Thyroid gland (tissue), 4 donors: ENCODE results near the gene TUBD1.

Source experiments
- POLR2A ChIP-seq, 2 donors: fragments of 450-650 bp; IDR thresholded peaks; one replicate each; pipeline ENCODE4 v1.6.1; 2017; ENCODE audit warnings: antibody characterized with exemption in 2 of 2, mild to moderate bottlenecking in 2 of 2, moderate library complexity in 1 of 2
- TF ChIP-seq, protein P1 (sequence below), 6 experiments: fragments of 200-600 bp in 3 of 6; fragments of 450-650 bp in 3 of 6; sonication (generic) in 3 of 6; IDR thresholded peaks; one replicate each; pipeline ENCODE4 v1.5.1; 2016 to 2019; ENCODE audit warnings: antibody characterized with exemption in 6 of 6, mild to moderate bottlenecking in 2 of 6, inconsistent platforms in 1 of 6, moderate library complexity in 1 of 6

GRCh38 chr17:59848385-59848668, 44.4 kb downstream of the TUBD1 start:
- TF ChIP-seq, protein P1, sequence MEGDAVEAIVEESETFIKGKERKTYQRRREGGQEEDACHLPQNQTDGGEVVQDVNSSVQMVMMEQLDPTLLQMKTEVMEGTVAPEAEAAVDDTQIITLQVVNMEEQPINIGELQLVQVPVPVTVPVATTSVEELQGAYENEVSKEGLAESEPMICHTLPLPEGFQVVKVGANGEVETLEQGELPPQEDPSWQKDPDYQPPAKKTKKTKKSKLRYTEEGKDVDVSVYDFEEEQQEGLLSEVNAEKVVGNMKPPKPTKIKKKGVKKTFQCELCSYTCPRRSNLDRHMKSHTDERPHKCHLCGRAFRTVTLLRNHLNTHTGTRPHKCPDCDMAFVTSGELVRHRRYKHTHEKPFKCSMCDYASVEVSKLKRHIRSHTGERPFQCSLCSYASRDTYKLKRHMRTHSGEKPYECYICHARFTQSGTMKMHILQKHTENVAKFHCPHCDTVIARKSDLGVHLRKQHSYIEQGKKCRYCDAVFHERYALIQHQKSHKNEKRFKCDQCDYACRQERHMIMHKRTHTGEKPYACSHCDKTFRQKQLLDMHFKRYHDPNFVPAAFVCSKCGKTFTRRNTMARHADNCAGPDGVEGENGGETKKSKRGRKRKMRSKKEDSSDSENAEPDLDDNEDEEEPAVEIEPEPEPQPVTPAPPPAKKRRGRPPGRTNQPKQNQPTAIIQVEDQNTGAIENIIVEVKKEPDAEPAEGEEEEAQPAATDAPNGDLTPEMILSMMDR (IDR thresholded peaks at IDR 0.05): no peak
- no peak for TF ChIP-seq POLR2A (IDR thresholded peaks at IDR 0.05)
